ENCODE results near the gene ARHGAP18. TPM values are rescaled to one million over a fixed set of nuclear protein-coding genes. Genes with fewer than 3 reads are reported as not detected.

The ARHGAP18 gene
- total RNA-seq, 1 donor from 2014 or later, result 13.3 TPM

- Mint-ChIP-seq H3K4me1 (ENCODE audit: unreplicated experiment) (peaks cover 9% of the 10 kb centered on the region), H3K36me3 (ENCODE audit: unreplicated experiment) (no peaks in the 10 kb centered on the region), H3K27ac (ENCODE audit: unreplicated experiment) (no peak overlapping the region), H3K9me3 (ENCODE audit: unreplicated experiment) (no peaks in the 10 kb centered on the region), H3K4me3 (ENCODE audit: unreplicated experiment) (no peak overlapping the region), H3K27me3 (ENCODE audit: unreplicated experiment) (no peaks in the 10 kb centered on the region)
- TF ChIP-seq, protein P1, sequence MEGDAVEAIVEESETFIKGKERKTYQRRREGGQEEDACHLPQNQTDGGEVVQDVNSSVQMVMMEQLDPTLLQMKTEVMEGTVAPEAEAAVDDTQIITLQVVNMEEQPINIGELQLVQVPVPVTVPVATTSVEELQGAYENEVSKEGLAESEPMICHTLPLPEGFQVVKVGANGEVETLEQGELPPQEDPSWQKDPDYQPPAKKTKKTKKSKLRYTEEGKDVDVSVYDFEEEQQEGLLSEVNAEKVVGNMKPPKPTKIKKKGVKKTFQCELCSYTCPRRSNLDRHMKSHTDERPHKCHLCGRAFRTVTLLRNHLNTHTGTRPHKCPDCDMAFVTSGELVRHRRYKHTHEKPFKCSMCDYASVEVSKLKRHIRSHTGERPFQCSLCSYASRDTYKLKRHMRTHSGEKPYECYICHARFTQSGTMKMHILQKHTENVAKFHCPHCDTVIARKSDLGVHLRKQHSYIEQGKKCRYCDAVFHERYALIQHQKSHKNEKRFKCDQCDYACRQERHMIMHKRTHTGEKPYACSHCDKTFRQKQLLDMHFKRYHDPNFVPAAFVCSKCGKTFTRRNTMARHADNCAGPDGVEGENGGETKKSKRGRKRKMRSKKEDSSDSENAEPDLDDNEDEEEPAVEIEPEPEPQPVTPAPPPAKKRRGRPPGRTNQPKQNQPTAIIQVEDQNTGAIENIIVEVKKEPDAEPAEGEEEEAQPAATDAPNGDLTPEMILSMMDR (IDR thresholded peaks at IDR 0.05), result no peak
- DNase-seq (ENCODE audit: extremely low spot score, unreplicated experiment), result no peak
Observed at GRCh38 chr6:129733290-129733689, 23.3 kb upstream of the ARHGAP18 start.

DNA sequence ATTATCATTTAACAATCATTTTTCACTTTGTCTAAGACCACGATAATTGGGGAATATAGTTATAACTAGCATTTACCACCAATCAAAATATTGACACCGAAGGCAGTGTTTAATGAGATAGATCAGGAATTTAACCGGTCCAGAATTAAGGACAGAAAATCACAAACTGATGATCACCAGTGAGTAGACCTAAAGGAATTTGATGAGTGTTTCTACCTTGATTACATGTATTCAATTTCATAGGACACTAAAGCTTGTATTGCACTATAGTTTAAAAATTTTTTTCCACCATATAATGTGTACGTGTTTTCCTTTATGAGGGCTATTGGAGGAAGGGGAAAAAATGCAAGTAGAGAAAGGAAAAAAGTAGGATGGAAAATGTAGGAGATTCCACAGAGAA, 22.6 kb upstream of the ARHGAP18 start:
- DNase-seq (ENCODE audit: extremely low spot score, unreplicated experiment), result no peak
- H3K9me3 Mint-ChIP-seq (ENCODE audit: unreplicated experiment), result no peaks in the 10 kb centered on the region
- no peak overlapping the region for H3K27ac Mint-ChIP-seq (ENCODE audit: unreplicated experiment)
- no peaks in the 10 kb centered on the region for H3K27me3 Mint-ChIP-seq (ENCODE audit: unreplicated experiment)
- TF ChIP-seq, protein P1 (IDR thresholded peaks at IDR 0.05), result no peak
- no peaks in the 10 kb centered on the region for H3K36me3 Mint-ChIP-seq (ENCODE audit: unreplicated experiment)
- H3K4me3 Mint-ChIP-seq (ENCODE audit: unreplicated experiment), result no peak overlapping the region
- peaks cover 9% of the 10 kb centered on the region for H3K4me1 Mint-ChIP-seq (ENCODE audit: unreplicated experiment)

DNA sequence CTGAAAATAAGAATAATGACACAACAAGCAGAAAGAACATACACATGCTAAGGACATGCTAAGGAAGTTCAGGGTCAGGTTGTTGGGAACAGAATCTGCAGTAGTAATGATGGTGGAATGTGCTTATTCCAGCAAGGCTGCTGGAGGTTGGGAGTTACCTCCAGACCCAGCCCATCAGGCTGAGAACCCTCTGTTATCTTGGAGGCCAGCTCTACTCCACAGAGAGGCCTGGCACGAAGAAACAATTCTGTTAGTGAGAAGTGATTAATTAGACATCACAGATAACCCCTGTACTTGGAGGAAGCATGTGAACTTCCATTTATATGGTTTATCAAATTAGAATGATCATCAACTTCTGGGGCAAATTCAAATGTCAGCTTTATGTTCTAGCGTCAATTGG, 22.1 kb upstream of the ARHGAP18 start:
- H3K36me3 Mint-ChIP-seq (ENCODE audit: unreplicated experiment), result no peaks in the 10 kb centered on the region
- TF ChIP-seq, protein P1 (IDR thresholded peaks at IDR 0.05), result no peak

GRCh38 chr6:129731428-129731827, 21.5 kb upstream of the ARHGAP18 start:
- TF ChIP-seq, protein P1 (IDR thresholded peaks at IDR 0.05), result no peak
- Mint-ChIP-seq H3K4me3 (ENCODE audit: unreplicated experiment) (no peak overlapping the region), H3K27ac (ENCODE audit: unreplicated experiment) (no peak overlapping the region), H3K36me3 (ENCODE audit: unreplicated experiment) (no peaks in the 10 kb centered on the region), H3K4me1 (ENCODE audit: unreplicated experiment) (peaks cover 2% of the 10 kb centered on the region), H3K27me3 (ENCODE audit: unreplicated experiment) (no peaks in the 10 kb centered on the region), H3K9me3 (ENCODE audit: unreplicated experiment) (no peaks in the 10 kb centered on the region)
- no peak for DNase-seq (ENCODE audit: extremely low spot score, unreplicated experiment)

More for the DNA sequence above, 22.1 kb upstream of the ARHGAP18 start:
- Mint-ChIP-seq H3K4me1 (ENCODE audit: unreplicated experiment) (peaks cover 8% of the 10 kb centered on the region), H3K9me3 (ENCODE audit: unreplicated experiment) (no peaks in the 10 kb centered on the region), H3K4me3 (ENCODE audit: unreplicated experiment) (no peak overlapping the region), H3K27me3 (ENCODE audit: unreplicated experiment) (no peaks in the 10 kb centered on the region), H3K27ac (ENCODE audit: unreplicated experiment) (no peak overlapping the region)
- no peak for DNase-seq (ENCODE audit: extremely low spot score, unreplicated experiment)

GRCh38 chr6:129730477-129731165, 20.6 kb upstream of the ARHGAP18 start:
- no peak for DNase-seq (ENCODE audit: extremely low spot score, unreplicated experiment)
- Mint-ChIP-seq H3K9me3 (ENCODE audit: unreplicated experiment) (no peaks in the 10 kb centered on the region), H3K27me3 (ENCODE audit: unreplicated experiment) (no peaks in the 10 kb centered on the region), H3K4me3 (ENCODE audit: unreplicated experiment) (no peak overlapping the region), H3K36me3 (ENCODE audit: unreplicated experiment) (no peaks in the 10 kb centered on the region), H3K27ac (ENCODE audit: unreplicated experiment) (no peak overlapping the region), H3K4me1 (ENCODE audit: unreplicated experiment) (no peaks in the 10 kb centered on the region)
- TF ChIP-seq, protein P1 (IDR thresholded peaks at IDR 0.05), result peak; percentile 64
